HepG2 (cell line): Measurements from ENCODE around the gene TSEN54. TPM values are rescaled to one million over a fixed set of nuclear protein-coding genes. Genes with fewer than 3 reads are reported as not detected.

Experiments used
- ARNTL ChIP-seq: sonication (generic); formaldehyde crosslinking; IDR thresholded peaks from 2 replicates; pipeline ENCODE4 v1.4.0; 2020; ENCODE audit warnings: mild to moderate bottlenecking, missing genetic modification reagents
- NRL ChIP-seq: sonication (generic); formaldehyde crosslinking; IDR thresholded peaks from 2 replicates; pipeline ENCODE4 v1.5.0; 2020; ENCODE audit warnings: missing genetic modification reagents, mild to moderate bottlenecking, moderate library complexity, borderline replicate concordance
- ZBTB21 ChIP-seq: sonication (generic); formaldehyde crosslinking; IDR thresholded peaks from 2 replicates; pipeline ENCODE4 v1.4.0; 2020; ENCODE audit warnings: missing genetic modification reagents
- ZBTB7A ChIP-seq: sonication (generic); formaldehyde crosslinking; IDR thresholded peaks from 2 replicates; pipeline ENCODE4 v1.8.0; 2022; ENCODE audit warnings: mild to moderate bottlenecking, missing genetic modification reagents
- ZNF17 ChIP-seq: sonication (generic); formaldehyde crosslinking; IDR thresholded peaks from 2 replicates; pipeline ENCODE4 v1.5.0; 2020; ENCODE audit warnings: mild to moderate bottlenecking, missing genetic modification reagents
- ZNF598 ChIP-seq: sonication (generic); formaldehyde crosslinking; IDR thresholded peaks from 2 replicates; pipeline ENCODE4 v1.5.1; 2020; ENCODE audit warnings: mild to moderate bottlenecking, missing genetic modification reagents, borderline replicate concordance
- ZNF660 ChIP-seq: sonication (generic); formaldehyde crosslinking; IDR thresholded peaks from 2 replicates; pipeline ENCODE4 v1.5.1; 2020; ENCODE audit warnings: mild to moderate bottlenecking, low read depth, missing genetic modification reagents, borderline replicate concordance
- ZNF761 ChIP-seq: sonication (generic); formaldehyde crosslinking; conservative IDR thresholded peaks from 2 replicates; pipeline ENCODE4 v1.4.0; 2020; ENCODE audit warnings: mild to moderate bottlenecking, missing genetic modification reagents
- polyA plus RNA-seq, 8 experiments: library from polyadenylated mRNA; depleted of rRNA in 3 of 8; stranded (reverse) in 7 of 8; unstranded in 1 of 8; fragments of >200 nt; fragmentation: Illumina TruSeq in 4 of 8; extraction: Trizol in 4 of 8; gene quantifications; 2 replicates each; pipeline versions ENCODE4 v1.2.1 to v1.2.3, GENCODE V29; 2011 to 2016; ENCODE audit warnings: low read depth in 4 of 8, missing spikeins in 1 of 8, mixed read lengths in 1 of 8; ENCODE audit not compliant: insufficient read depth in 1 of 8
- total RNA-seq, 5 experiments: library from RNA; depleted of rRNA; stranded (reverse); fragments of >200 nt; fragmentation: Illumina TruSeq; extraction: Trizol; gene quantifications; 2 replicates each; pipeline ENCODE4 v1.2.3, GENCODE V29; 2016; ENCODE audit warnings: low read depth in 1 of 5
- TF ChIP-seq, protein P1 (sequence below), 2 experiments: fragments of 450-650 bp in 1 of 2; sonication (generic) in 1 of 2; formaldehyde crosslinking in 1 of 2; IDR thresholded peaks; 2 replicates each; pipeline versions ENCODE4 v1.6.1 to v1.8.0; 2016 to 2022; ENCODE audit warnings: antibody characterized with exemption in 1 of 2, mild to moderate bottlenecking in 1 of 2, missing genetic modification reagents in 1 of 2
- TF ChIP-seq, protein P2 (sequence below): sonication (generic); formaldehyde crosslinking; IDR thresholded peaks from 2 replicates; pipeline ENCODE4 v1.5.1; 2020; ENCODE audit warnings: mild to moderate bottlenecking, missing genetic modification reagents, moderate library complexity
- TF ChIP-seq, protein P3 (sequence below): sonication (generic); formaldehyde crosslinking; IDR thresholded peaks from 2 replicates; pipeline ENCODE4 v1.5.0; 2020; ENCODE audit warnings: mild to moderate bottlenecking, missing genetic modification reagents, borderline replicate concordance

The TSEN54 gene
- total and polyA plus RNA-seq, 2 of the 13 experiments (the other 11 are each of a cell fraction or from before 2014, with no cell fraction given) = 62.9 to 63.3 TPM

DNA sequence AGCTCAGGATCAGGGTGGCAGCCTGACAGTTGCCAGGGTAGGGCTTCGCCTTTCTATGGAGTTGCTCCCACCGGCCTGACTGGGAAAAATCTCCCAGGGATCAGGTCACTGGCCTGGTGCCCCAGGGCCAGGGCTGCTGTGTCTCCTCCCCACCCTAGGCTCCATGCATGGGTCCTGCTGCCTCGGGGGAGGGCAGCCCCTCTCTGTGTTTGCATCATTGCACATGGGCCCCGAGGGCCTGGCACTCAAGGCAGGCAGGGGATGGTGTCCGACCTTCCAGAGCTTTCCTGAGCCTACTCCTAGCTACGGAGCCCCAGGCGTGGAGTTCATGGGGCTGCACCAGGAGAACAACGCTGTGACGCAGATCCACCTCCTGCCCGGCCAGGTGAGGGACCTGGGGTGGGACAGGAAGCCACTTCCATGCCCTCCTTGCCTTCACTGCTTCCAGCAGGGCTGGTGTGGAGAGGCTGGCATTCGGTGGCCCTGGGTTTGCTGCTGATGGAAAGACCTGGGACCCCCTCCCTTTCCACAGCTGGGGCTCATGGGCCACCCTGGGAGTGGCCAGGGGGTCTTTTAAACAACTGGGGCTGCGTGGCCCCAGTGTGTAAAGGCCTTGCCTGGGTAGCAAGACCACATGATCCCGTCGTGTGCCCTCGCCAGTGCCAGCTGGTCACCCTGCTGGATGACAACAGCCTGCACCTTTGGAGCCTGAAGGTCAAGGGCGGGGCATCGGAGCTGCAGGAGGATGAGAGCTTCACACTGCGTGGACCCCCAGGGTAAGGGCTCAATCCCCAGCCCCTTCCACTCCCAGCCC is 41.7 kb downstream of the TSEN54 start (continued):
- TF ChIP-seq, protein P1, sequence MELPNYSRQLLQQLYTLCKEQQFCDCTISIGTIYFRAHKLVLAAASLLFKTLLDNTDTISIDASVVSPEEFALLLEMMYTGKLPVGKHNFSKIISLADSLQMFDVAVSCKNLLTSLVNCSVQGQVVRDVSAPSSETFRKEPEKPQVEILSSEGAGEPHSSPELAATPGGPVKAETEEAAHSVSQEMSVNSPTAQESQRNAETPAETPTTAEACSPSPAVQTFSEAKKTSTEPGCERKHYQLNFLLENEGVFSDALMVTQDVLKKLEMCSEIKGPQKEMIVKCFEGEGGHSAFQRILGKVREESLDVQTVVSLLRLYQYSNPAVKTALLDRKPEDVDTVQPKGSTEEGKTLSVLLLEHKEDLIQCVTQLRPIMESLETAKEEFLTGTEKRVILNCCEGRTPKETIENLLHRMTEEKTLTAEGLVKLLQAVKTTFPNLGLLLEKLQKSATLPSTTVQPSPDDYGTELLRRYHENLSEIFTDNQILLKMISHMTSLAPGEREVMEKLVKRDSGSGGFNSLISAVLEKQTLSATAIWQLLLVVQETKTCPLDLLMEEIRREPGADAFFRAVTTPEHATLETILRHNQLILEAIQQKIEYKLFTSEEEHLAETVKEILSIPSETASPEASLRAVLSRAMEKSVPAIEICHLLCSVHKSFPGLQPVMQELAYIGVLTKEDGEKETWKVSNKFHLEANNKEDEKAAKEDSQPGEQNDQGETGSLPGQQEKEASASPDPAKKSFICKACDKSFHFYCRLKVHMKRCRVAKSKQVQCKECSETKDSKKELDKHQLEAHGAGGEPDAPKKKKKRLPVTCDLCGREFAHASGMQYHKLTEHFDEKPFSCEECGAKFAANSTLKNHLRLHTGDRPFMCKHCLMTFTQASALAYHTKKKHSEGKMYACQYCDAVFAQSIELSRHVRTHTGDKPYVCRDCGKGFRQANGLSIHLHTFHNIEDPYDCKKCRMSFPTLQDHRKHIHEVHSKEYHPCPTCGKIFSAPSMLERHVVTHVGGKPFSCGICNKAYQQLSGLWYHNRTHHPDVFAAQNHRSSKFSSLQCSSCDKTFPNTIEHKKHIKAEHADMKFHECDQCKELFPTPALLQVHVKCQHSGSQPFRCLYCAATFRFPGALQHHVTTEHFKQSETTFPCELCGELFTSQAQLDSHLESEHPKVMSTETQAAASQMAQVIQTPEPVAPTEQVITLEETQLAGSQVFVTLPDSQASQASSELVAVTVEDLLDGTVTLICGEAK (IDR thresholded peaks at IDR 0.05) = no peak
- TF ChIP-seq, protein P1 (CRISPR knock-in tag; IDR thresholded peaks at IDR 0.05) = no peak; the same call in 1 of the 2 replicates
- TF ChIP-seq ARNTL (CRISPR knock-in tag) (peak; percentile 74; the same call in 1 of the 2 replicates), ZNF660 (CRISPR knock-in tag) (no peak), ZBTB7A (CRISPR knock-in tag) (0 out of 2 replicates have a peak, but pooled peaks have one; percentile 44), NRL (peak; percentile 14; the same call in 1 of the 2 replicates), ZNF598 (CRISPR knock-in tag) (0 out of 2 replicates have a peak, but pooled peaks have one; percentile 5), ZNF17 (CRISPR knock-in tag) (no peak), ZBTB21 (CRISPR knock-in tag) (no peak), ZNF761 (CRISPR knock-in tag) (peak; percentile 48)
- TF ChIP-seq, protein P2, sequence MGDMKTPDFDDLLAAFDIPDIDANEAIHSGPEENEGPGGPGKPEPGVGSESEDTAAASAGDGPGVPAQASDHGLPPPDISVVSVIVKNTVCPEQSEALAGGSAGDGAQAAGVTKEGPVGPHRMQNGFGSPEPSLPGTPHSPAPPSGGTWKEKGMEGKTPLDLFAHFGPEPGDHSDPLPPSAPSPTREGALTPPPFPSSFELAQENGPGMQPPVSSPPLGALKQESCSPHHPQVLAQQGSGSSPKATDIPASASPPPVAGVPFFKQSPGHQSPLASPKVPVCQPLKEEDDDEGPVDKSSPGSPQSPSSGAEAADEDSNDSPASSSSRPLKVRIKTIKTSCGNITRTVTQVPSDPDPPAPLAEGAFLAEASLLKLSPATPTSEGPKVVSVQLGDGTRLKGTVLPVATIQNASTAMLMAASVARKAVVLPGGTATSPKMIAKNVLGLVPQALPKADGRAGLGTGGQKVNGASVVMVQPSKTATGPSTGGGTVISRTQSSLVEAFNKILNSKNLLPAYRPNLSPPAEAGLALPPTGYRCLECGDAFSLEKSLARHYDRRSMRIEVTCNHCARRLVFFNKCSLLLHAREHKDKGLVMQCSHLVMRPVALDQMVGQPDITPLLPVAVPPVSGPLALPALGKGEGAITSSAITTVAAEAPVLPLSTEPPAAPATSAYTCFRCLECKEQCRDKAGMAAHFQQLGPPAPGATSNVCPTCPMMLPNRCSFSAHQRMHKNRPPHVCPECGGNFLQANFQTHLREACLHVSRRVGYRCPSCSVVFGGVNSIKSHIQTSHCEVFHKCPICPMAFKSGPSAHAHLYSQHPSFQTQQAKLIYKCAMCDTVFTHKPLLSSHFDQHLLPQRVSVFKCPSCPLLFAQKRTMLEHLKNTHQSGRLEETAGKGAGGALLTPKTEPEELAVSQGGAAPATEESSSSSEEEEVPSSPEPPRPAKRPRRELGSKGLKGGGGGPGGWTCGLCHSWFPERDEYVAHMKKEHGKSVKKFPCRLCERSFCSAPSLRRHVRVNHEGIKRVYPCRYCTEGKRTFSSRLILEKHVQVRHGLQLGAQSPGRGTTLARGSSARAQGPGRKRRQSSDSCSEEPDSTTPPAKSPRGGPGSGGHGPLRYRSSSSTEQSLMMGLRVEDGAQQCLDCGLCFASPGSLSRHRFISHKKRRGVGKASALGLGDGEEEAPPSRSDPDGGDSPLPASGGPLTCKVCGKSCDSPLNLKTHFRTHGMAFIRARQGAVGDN (CRISPR knock-in tag) = peak; percentile 93
- TF ChIP-seq, protein P3, sequence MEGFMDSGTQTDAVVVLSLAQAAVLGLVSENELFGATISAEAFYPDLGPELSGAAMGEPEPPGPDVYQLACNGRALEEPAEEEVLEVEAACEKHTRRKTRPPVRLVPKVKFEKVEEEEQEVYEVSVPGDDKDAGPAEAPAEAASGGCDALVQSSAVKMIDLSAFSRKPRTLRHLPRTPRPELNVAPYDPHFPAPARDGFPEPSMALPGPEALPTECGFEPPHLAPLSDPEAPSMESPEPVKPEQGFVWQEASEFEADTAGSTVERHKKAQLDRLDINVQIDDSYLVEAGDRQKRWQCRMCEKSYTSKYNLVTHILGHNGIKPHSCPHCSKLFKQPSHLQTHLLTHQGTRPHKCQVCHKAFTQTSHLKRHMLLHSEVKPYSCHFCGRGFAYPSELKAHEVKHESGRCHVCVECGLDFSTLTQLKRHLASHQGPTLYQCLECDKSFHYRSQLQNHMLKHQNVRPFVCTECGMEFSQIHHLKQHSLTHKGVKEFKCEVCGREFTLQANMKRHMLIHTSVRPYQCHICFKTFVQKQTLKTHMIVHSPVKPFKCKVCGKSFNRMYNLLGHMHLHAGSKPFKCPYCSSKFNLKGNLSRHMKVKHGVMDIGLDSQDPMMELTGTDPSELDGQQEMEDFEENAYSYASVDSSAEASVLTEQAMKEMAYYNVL (CRISPR knock-in tag) = no peak
